Cardiac fibroblast (primary cell): ENCODE data around the gene CRAT.

Source experiments
- DNase-seq, 2 donors: peaks; one replicate each; pipeline versions ENCODE4 v3.0.0 to v3.0.0-alpha.2; 2010; ENCODE audit warnings: low read depth in 2 of 2
- H3K4me3 ChIP-seq, 2 donors: replicated peaks in 1 of 2; 1 replicate in 1 of 2; 2 replicates in 1 of 2; pipeline ENCODE4 v1.5.1; 2011; ENCODE audit warnings: low read depth in 2 of 2, low read length in 2 of 2, mild to moderate bottlenecking in 2 of 2, moderate library complexity in 1 of 2
- TF ChIP-seq, protein P1 (sequence below): IDR thresholded peaks from one replicate; pipeline ENCODE4 v1.5.1; 2011; ENCODE audit warnings: low read depth, mild to moderate bottlenecking, low read length, inconsistent platforms

The CRAT gene

GRCh38 chr9:129109537-129109903 lies 1.1 kb downstream of the CRAT start:
- DNase-seq, result peak in 1 of 2 donors; percentile 55
- H3K4me3 ChIP-seq, result peak overlapping the region; percentile 61 to 91
- TF ChIP-seq, protein P1, sequence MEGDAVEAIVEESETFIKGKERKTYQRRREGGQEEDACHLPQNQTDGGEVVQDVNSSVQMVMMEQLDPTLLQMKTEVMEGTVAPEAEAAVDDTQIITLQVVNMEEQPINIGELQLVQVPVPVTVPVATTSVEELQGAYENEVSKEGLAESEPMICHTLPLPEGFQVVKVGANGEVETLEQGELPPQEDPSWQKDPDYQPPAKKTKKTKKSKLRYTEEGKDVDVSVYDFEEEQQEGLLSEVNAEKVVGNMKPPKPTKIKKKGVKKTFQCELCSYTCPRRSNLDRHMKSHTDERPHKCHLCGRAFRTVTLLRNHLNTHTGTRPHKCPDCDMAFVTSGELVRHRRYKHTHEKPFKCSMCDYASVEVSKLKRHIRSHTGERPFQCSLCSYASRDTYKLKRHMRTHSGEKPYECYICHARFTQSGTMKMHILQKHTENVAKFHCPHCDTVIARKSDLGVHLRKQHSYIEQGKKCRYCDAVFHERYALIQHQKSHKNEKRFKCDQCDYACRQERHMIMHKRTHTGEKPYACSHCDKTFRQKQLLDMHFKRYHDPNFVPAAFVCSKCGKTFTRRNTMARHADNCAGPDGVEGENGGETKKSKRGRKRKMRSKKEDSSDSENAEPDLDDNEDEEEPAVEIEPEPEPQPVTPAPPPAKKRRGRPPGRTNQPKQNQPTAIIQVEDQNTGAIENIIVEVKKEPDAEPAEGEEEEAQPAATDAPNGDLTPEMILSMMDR, result no peak

DNA sequence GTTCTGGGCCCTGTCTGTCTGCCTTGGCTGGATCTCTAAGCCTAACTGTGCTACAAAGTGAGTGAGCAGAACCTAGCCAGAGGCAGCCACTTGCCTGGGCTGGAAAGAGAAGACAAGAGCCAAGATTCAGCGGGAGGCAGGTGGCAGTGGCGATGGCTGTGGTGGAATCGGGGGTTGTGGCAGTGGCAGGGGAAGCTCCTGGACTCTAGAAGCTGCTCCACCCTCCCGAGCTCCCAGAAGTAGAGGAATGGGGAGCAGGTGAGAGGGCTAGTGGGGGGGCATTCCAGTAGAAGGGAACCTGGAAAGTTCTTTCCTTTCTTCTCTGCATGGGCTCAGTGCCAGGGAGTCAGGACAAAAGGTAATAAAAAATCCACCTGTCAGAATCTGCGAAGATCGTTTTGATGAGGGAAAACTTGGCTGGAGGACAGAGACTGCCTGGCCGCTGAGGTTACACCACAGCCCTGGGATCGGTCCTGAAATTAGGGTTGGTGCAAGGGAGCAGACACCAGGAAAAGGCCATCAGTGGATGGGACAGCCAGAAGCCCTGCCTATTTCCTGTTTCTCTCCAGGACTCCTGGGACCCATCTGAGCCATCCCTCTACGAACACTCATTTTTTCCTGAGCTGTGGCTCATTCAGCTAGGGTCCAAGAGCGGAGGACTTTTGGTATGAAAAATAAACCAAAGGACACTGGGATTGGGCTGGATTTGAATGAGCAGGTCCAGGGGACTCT lies 1.6 kb downstream of the CRAT start:
- TF ChIP-seq, protein P1, result no peak
- no peak for DNase-seq
- H3K4me3 ChIP-seq, result peak overlapping the region in 1 of 2 donors; percentile 91

- no peak for DNase-seq
- no peak overlapping the region for H3K4me3 ChIP-seq
- TF ChIP-seq, protein P1, result no peak
Measured at GRCh38 chr9:129108083-129108804, 2.3 kb downstream of the CRAT start.

DNA sequence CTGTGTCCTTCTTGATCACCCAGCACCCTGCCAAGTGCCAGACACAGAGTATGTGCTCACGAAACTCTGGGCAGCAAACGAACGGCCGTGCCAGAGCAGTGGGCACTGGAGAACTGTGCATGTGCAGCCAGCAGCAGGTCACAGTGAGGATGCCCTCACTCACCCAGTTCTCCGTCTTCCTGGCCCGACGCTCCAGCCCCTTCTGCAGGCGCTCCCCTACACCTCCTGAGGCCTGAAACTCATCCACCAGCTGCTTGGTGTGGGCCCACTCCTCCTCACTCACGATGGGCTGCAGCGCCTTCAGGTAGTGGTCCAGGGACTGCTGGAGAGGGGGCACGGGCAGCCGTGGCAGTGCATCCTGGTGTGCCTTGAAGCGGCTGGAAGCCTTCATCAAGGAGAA lies 2.9 kb downstream of the CRAT start:
- TF ChIP-seq, protein P1, result no peak
- H3K4me3 ChIP-seq, result no peak overlapping the region
- no peak for DNase-seq

DNA sequence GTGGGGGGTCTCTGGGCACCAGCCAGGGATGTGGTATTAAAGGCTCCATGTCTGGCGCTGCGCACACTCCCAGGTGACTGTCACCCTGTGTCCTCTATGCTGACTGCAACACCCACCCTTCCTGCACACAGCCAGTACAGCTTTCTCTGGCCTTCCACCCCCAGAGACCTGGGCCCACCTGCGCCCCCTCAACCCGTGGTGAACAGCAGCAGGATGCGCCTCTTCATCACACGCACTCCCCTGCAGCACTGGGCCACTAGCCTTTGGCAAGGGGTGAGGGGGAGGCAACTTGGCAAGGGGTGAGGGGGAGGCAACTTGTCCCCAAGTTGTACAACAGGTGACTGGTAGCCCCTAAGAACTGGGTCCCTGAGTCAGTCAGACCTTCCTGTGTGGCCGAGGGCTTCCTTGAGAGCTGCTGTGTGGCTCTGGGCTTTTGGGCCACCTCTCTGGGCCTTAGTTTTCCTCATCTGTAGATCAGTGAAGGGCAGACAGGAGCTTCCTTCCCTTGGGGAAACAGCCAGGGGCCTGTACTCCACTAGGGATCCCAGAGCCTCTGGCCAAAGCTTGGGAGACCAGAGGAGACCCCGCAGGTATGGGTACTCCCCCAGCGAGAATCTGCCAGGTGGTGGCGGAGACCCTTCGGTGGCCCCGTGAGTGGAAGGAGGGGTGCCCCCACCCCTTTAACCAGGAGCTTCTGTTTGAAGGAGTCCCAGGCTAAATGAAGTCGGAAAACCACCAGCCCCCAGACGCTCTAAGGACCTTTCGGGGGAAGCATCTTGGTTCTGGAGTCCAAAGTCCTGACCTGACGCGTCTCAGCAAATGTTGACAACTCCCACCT lies 4.5 kb downstream of the CRAT start:
- DNase-seq, result no peak
- TF ChIP-seq, protein P1, result no peak
- no peak overlapping the region for H3K4me3 ChIP-seq

DNA sequence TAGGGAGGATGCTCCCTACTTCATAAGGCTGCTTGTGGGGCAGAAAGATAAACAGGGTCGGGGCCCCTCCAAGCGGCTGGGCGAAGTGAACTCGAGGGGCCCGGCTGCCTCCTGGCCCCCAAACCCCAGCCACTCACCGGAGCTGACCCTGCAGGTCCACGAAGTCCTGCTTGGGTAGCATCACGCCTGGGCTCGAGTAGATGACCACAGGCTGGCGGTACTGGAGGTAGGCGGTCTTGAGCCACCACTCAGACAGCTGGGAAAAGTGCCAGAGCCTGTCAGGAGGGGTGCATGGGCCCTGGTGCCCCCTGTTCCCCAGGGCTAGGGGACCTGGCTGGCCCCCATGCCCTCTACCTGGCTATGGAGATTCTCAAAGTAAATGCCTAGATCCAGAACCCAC lies 6.5 kb downstream of the CRAT start:
- no peak overlapping the region for H3K4me3 ChIP-seq
- no peak for DNase-seq
- TF ChIP-seq, protein P1, result no peak
